Stimulated activated naive CD4-positive, alpha-beta T cell (primary cell): ENCODE data around the gene IGSF11.

ENCODE experiments used
- DNase-seq, 6 experiments: peaks; one replicate each; lab custom pipeline; 2025; lab: John Stamatoyannopoulos, UW

IGSF11 gene

GRCh38 chr3:118949113-118949760, 85.4 kb downstream of the IGSF11 start:
- peak in 3 of 6 experiments; percentile 31 to 42 (median 42) for DNase-seq

GRCh38 chr3:118948146-118948545, 86.5 kb downstream of the IGSF11 start:
- DNase-seq, result peak in 1 of 6 experiments; percentile 8

- no peak for DNase-seq
These were observed 88.2 kb downstream of the IGSF11 start for GRCh38 chr3:118946449-118946848.

DNA sequence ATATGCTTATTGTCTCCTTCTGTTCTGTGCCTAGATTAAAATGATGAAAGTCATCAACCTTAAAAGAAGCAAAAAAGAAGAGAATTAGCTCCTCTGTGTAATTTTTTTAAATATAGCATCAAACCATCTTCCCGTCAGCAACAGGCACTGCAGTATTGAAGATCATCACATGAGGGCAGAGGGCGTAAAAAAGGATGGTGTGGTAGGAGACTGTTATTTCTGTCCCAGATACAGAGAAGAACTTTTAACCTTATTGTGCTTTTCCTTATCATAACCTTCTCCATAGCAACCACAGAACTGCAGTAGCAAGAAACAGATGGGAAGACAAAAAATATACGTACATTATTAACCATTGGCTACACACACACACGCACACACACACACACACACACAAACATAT, 88.8 kb downstream of the IGSF11 start:
- DNase-seq, result no peak

DNA sequence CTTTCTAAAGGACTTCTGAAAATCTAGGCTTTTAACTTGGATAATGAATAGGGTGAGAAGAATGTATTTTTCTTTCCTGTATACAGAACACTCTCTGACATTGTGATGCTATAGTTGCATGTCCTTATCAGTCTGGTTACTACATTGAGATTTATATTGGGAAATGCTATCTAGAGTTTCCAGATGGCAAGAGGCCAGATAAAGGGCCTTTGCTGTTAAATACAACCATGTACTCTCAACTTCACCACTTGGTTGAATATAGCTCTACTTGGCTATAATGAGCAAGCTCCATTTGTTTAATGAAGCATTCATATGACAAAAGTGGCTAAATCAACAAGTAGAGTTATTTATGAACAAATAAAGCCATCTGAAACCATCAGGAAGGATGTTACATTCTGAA, 91.0 kb downstream of the IGSF11 start:
- no peak for DNase-seq

DNA sequence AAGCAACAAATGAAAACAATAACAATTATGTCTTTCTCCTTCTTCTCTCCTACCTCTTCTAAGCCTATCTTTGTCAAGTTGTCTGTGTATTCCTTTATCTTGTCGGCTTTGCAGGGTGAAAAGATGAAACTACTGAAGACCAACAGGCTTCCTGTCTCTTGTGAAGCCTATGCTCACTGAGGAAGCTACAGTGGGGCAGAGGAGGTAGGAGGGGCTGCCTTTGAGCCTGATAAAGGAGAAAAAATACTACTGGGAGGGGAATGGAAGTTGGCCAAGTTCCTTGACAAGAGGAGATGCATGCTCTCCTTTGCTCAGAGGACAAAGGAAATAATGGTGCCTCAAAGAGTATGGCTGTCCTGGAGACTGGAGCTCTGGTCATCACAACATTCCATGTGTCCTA, 92.0 kb downstream of the IGSF11 start:
- DNase-seq, result peak in 3 of 6 experiments; percentile 3 to 19 (median 14)

DNA sequence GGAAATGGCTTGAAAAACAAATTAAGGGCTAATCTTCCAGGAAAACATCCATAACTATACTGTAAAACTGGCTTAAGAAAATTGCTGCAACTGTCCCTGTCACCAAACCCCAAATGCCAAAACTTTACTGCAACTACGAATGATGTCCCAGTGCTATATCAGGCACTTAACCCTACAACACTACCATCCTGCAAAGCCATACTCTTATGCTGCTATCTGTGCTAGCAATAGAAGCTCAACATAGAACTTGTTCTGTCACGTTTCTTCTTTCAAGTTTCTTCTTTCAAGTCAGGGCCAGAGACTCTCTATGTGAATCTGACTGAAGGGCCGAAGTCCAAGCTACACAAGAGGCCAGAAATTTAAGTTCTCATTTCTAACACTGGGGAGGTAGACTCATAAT, 92.5 kb downstream of the IGSF11 start:
- no peak for DNase-seq

- DNase-seq, result no peak
These were observed 93.4 kb downstream of the IGSF11 start for GRCh38 chr3:118941236-118941635.

- no peak for DNase-seq
These were observed 96.3 kb downstream of the IGSF11 start for GRCh38 chr3:118938183-118938961.

- no peak for DNase-seq
These were observed 97.8 kb downstream of the IGSF11 start for GRCh38 chr3:118936811-118937210.

- no peak for DNase-seq
These were observed 101.7 kb downstream of the IGSF11 start for GRCh38 chr3:118932822-118933558.

GRCh38 chr3:118931996-118932395, 102.7 kb downstream of the IGSF11 start:
- no peak for DNase-seq

DNA sequence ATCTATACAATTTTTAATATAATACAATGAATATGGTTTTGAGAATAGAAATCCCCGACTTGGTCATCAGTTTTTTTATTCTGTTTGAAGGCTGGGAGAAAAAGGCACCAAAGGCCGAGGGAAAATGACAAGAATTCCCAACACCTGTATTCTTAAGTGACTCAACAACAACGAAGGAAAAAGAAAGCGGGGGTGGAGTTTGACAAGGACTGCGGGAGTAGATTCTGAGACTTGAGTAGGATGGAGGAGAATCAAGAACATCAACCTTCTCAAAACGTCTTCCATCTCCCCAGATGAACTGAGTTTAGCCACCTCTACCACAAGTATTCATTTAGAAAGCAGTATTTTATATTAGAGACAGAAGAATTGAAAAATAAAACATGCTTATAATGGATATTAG, 107.2 kb downstream of the IGSF11 start:
- DNase-seq, result no peak

GRCh38 chr3:118912188-118912587, 122.5 kb downstream of the IGSF11 start:
- DNase-seq, result no peak

GRCh38 chr3:118910332-118910731, 124.3 kb downstream of the IGSF11 start:
- no peak for DNase-seq

DNA sequence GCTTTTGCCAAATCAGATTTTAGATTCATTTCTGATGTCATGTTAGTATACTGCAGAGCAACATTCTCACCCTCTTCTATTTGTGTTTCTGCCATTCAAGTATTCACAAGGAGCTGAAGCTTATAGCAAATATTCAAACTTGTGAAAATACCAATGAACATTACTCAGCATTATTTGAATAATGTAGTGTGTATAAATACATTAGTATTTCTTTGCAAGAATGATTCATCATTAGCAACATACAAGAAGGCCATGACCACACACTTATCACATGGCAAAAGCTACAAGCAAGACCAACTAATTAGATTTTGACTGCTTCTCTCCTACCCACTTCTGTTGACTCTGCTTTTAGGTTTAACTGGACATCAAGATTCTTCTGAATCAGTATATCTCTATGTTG, 124.9 kb downstream of the IGSF11 start:
- DNase-seq, result no peak

DNA sequence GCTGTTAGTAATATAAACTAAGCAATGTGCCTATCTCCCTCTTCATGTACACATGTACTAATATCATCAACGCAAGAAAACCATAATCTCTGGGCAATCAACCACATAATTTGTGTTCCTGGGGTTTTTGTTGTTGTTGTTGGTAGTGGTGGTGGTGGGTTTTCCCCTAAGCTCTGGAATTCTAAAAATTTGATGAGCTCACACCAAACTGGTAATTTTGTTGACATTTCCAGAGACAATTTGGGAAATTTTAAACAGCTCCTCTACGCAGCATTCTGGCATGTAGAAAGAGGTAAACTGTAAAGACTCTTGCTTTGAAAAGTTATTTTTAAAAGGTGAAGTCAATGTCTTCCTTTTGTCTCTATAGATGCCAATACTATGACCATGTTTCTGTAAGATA, 126.7 kb downstream of the IGSF11 start:
- DNase-seq, result no peak

DNA sequence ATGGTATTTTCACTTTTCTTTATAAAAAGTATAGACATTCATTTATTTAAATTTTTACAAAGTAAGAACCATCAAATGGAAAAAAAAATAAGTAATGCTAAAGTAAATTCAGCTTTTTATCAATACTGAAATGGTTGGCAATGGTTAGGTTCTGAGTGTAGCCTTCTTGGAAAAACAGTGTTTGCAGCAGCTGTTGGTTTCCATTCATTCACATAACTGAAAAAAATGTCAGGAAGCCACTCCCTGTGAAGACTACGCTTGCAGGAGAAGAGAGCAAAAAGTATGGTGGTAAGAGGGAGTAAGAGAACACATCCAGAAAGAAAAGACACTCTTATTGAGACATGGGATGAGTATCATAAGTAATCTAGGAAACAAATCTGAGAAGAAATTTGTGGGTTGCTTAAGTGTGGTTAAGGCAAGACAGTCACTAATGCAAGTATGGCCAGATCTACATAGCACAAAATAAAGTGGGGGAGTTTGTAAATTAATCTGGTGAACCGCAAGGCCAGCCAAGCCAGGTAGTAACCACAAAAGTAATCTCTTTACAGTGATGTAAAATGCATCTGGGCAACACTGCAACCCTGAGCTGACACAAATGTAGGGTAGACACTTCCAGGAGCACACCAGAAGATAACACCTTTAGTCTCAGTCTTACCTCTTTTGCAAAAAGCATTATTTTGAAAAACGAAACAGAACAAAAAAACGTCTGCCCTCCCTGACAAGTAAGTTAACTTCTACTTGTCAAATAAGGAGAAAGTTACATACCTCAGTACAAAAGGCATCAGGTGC, 133.7 kb downstream of the IGSF11 start:
- no peak for DNase-seq

- no peak for DNase-seq
These were observed 144.4 kb downstream of the IGSF11 start for GRCh38 chr3:118890206-118890605.

DNA sequence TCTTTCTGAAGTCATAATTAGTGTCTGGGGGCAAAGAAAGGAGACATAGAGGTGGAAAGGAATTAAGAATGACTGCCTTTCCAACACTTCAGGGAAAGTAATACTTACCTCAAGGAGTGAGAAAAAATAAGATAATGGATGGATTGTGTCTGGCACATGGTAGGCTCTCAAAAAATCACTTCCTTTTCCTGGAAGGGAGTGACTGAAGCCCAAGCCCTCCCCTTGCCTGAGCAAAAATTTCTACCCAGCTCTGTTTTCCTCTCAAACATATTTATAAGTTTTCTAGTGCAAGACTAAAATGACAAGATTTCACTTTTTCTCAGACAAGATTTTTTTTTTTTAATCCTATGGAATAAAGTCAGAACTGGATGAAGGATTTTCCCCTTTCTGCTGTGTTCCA, 145.0 kb downstream of the IGSF11 start:
- no peak for DNase-seq

- DNase-seq, result no peak
These were observed 147.9 kb downstream of the IGSF11 start for GRCh38 chr3:118886708-118887107.

GRCh38 chr3:118884748-118885206, 149.9 kb downstream of the IGSF11 start:
- DNase-seq, result peak; percentile 61 to 84 (median 68)
